ENCODE data around the gene HOXD1. TPM values are rescaled to one million over a fixed set of nuclear protein-coding genes. Genes with fewer than 3 reads are reported as not detected.

HOXD1 gene
- total RNA-seq, 1 donor from 2014 or later: not detected

DNA sequence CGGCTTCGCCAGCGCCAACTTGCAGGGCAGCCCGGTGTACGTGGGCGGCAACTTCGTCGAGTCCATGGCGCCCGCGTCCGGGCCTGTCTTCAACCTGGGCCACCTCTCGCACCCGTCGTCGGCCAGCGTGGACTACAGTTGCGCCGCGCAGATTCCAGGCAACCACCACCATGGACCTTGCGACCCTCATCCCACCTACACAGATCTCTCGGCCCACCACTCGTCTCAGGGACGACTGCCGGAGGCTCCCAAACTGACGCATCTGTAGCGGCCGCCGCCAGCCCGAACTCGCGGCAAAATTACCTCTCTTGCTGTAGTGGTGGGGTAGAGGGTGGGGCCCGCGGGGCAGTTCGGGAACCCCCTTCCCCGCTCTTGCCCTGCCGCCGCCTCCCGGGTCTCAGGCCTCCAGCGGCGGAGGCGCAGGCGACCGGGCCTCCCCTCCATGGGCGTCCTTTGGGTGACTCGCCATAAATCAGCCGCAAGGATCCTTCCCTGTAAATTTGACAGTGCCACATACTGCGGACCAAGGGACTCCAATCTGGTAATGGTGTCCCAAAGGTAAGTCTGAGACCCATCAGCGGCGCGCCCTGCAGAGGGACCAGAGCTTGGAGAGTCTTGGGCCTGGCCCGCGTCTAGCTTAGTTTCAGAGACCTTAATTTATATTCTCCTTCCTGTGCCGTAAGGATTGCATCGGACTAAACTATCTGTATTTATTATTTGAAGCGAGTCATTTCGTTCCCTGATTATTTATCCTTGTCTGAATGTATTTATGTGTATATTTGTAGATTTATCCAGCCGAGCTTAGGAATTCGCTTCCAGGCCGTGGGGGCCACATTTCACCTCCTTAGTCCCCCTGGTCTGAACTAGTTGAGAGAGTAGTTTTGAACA is 16.2 kb upstream of the HOXD1 start:
- Mint-ChIP-seq H3K36me3 (ENCODE audit: unreplicated experiment) (peaks cover 8% of the 10 kb centered on the region), H3K9me3 (ENCODE audit: unreplicated experiment) (peaks cover 7% of the 10 kb centered on the region), H3K27ac (ENCODE audit: unreplicated experiment) (no peak overlapping the region), H3K27me3 (ENCODE audit: unreplicated experiment) (peaks cover 39% of the 10 kb centered on the region), H3K4me1 (ENCODE audit: low read depth, unreplicated experiment) (peaks cover 15% of the 10 kb centered on the region), H3K4me3 (ENCODE audit: unreplicated experiment) (peak overlapping the region; percentile 56)
- DNase-seq: no peak
- TF ChIP-seq, protein P1, sequence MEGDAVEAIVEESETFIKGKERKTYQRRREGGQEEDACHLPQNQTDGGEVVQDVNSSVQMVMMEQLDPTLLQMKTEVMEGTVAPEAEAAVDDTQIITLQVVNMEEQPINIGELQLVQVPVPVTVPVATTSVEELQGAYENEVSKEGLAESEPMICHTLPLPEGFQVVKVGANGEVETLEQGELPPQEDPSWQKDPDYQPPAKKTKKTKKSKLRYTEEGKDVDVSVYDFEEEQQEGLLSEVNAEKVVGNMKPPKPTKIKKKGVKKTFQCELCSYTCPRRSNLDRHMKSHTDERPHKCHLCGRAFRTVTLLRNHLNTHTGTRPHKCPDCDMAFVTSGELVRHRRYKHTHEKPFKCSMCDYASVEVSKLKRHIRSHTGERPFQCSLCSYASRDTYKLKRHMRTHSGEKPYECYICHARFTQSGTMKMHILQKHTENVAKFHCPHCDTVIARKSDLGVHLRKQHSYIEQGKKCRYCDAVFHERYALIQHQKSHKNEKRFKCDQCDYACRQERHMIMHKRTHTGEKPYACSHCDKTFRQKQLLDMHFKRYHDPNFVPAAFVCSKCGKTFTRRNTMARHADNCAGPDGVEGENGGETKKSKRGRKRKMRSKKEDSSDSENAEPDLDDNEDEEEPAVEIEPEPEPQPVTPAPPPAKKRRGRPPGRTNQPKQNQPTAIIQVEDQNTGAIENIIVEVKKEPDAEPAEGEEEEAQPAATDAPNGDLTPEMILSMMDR (IDR thresholded peaks at IDR 0.05; ENCODE audit: partially characterized antibody, unreplicated experiment): no peak

DNA sequence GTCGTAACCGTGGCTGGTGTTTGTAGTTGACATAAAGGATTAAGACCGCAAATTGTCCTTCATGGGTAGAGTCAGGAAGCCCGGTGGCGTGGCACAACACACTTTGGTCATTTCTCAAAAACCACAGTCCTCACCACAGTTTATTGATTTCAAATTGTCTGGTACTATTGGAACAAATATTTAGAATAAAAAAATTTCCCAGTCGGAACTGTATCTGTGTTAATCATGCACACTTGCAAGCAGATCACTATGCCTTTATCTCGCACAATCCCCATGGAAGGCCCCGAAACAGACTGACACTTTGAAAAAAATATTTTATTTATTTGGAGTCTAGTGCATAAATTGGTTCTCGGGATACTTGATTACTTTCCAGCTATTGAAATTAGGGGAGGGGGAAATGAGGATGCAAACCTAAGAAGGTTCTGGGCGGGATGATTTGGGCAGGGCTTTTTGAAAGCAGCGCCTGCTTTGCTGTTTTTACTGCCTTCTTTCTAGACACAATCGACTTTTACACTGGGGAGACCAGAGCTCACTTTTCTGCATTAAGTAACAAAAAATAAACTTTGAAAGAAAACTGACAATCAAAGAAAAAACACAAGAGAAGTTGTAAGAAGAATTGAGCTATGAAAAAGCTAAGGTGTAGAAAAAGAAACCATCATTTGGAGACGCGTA is 15.4 kb upstream of the HOXD1 start:
- Mint-ChIP-seq H3K4me1 (ENCODE audit: low read depth, unreplicated experiment) (peaks cover 17% of the 10 kb centered on the region), H3K9me3 (ENCODE audit: unreplicated experiment) (peaks cover 7% of the 10 kb centered on the region), H3K36me3 (ENCODE audit: unreplicated experiment) (peaks cover 12% of the 10 kb centered on the region), H3K4me3 (ENCODE audit: unreplicated experiment) (peak overlapping the region; percentile 56), H3K27me3 (ENCODE audit: unreplicated experiment) (peaks cover 37% of the 10 kb centered on the region), H3K27ac (ENCODE audit: unreplicated experiment) (no peak overlapping the region)
- TF ChIP-seq, protein P1 (IDR thresholded peaks at IDR 0.05; ENCODE audit: partially characterized antibody, unreplicated experiment): no peak
- DNase-seq: no peak

DNA sequence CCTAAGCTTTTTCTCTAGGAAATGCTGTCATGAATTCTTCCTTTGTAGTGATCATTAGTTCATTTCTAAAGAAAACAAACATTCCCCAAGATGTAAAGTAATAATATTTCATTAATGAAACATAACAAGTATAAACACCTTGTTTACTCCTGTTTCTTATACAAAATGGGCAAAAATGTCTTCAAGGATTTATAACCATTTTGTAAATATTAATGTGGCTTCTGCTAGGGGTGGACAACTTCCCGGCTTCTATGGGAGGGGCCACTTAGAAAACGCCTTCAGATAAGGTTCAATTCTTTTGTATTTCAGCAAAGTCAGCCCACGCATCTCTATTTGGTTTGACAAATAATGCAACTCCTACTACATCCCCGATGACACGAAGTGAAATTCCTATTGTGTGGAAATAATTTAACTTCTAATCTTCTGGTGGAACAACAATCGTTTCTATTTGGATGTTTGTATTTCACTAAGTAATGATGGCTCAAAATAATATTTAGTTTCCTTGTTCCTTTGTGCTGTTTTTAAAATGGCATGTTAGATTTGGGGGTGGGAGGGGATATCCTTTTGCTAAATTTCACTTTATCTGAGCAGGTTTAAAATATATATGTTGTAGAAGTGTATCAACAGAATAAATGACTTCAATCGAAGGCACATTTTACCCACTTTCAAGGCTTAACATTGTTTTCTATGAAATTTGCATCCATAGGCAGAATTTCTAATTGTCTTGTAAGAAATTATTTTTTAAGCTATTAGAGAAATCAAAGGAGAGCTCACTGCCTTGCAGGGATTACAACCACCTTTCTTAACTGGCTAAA is 14.7 kb upstream of the HOXD1 start:
- no peak for DNase-seq
- Mint-ChIP-seq H3K9me3 (ENCODE audit: unreplicated experiment) (peaks cover 7% of the 10 kb centered on the region), H3K4me1 (ENCODE audit: low read depth, unreplicated experiment) (peaks cover 17% of the 10 kb centered on the region), H3K27ac (ENCODE audit: unreplicated experiment) (no peak overlapping the region), H3K4me3 (ENCODE audit: unreplicated experiment) (peak overlapping the region; percentile 83), H3K27me3 (ENCODE audit: unreplicated experiment) (peaks cover 40% of the 10 kb centered on the region), H3K36me3 (ENCODE audit: unreplicated experiment) (peaks cover 12% of the 10 kb centered on the region)
- TF ChIP-seq, protein P1 (IDR thresholded peaks at IDR 0.05; ENCODE audit: partially characterized antibody, unreplicated experiment): no peak

DNA sequence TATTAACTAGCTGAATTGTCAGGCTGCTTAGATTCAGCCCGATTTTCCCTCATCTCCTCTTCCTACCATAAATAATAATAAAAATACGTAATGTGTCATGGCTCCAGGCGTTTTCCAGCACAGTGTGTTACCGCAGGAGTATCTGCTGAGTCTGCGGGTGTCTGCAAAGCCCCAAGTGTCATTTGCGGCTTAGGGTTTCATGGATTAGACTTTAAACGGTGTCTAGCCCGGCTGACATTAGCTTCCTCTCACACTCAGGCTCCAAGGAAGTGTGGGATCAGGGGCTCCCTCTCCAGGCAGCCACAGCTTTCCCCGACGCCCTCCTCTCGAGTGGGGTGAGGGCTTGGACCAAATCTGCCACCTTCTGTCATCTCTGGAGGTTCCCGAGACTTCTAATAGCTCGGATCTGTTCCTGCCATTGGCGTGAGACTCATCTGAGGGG is 14.1 kb upstream of the HOXD1 start:
- Mint-ChIP-seq H3K27me3 (ENCODE audit: unreplicated experiment) (peaks cover 42% of the 10 kb centered on the region), H3K9me3 (ENCODE audit: unreplicated experiment) (peaks cover 10% of the 10 kb centered on the region), H3K4me1 (ENCODE audit: low read depth, unreplicated experiment) (peaks cover 17% of the 10 kb centered on the region), H3K27ac (ENCODE audit: unreplicated experiment) (no peak overlapping the region), H3K4me3 (ENCODE audit: unreplicated experiment) (peak overlapping the region; percentile 83), H3K36me3 (ENCODE audit: unreplicated experiment) (peaks cover 12% of the 10 kb centered on the region)
- no peak for DNase-seq
- TF ChIP-seq, protein P1 (IDR thresholded peaks at IDR 0.05; ENCODE audit: partially characterized antibody, unreplicated experiment): no peak
